Suprapubic skin (tissue), 4 donors: ENCODE measurements around the gene UBE2L6.

Experiments
- EP300 ChIP-seq: sonication (generic); formaldehyde crosslinking; IDR thresholded peaks from one replicate; pipeline ENCODE4 v1.6.1; 2017; ENCODE audit warnings: antibody characterized with exemption
- POLR2A ChIP-seq, 2 donors: fragments of 450-650 bp; IDR thresholded peaks; one replicate each; pipeline ENCODE4 v1.6.1; 2017; ENCODE audit warnings: antibody characterized with exemption in 2 of 2, mild to moderate bottlenecking in 2 of 2, moderate library complexity in 2 of 2
- POLR2AphosphoS5 ChIP-seq, 3 donors: sonication (generic); formaldehyde crosslinking; IDR thresholded peaks; one replicate each; pipeline ENCODE4 v1.6.1; 2017; ENCODE audit warnings: antibody characterized with exemption in 3 of 3
- TF ChIP-seq, protein P1 (sequence below), 2 donors: fragments of 200-600 bp in 1 of 2; fragments of 450-650 bp in 1 of 2; sonication (generic) in 1 of 2; IDR thresholded peaks; one replicate each; pipeline ENCODE4 v1.5.1; 2016 to 2019; ENCODE audit warnings: antibody characterized with exemption in 2 of 2, mild to moderate bottlenecking in 1 of 2, moderate library complexity in 1 of 2

DNA sequence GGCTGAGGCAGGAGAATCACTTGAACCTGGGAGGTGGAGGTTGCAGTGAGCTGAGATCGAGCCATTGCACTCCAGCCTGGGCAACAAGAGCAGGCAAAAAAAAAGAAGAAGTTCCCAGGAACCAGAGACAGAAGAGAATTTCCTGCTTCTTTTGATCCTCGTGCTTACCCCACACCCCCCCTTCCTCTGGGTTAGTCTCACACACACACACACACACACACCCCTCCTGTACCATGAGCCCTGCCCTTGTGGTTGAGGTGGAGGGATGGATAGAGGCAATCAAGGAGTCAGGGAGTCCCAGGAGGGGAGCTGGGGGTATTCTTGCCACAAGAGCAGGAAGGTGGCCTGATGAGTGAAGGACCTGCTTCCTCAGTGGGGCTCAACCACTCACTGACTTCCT lies 4.1 kb upstream of the UBE2L6 start:
- TF ChIP-seq, protein P1, sequence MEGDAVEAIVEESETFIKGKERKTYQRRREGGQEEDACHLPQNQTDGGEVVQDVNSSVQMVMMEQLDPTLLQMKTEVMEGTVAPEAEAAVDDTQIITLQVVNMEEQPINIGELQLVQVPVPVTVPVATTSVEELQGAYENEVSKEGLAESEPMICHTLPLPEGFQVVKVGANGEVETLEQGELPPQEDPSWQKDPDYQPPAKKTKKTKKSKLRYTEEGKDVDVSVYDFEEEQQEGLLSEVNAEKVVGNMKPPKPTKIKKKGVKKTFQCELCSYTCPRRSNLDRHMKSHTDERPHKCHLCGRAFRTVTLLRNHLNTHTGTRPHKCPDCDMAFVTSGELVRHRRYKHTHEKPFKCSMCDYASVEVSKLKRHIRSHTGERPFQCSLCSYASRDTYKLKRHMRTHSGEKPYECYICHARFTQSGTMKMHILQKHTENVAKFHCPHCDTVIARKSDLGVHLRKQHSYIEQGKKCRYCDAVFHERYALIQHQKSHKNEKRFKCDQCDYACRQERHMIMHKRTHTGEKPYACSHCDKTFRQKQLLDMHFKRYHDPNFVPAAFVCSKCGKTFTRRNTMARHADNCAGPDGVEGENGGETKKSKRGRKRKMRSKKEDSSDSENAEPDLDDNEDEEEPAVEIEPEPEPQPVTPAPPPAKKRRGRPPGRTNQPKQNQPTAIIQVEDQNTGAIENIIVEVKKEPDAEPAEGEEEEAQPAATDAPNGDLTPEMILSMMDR (IDR thresholded peaks at IDR 0.05), result no peak
- TF ChIP-seq POLR2A (IDR thresholded peaks at IDR 0.05), result no peak
- TF ChIP-seq POLR2AphosphoS5 (IDR thresholded peaks at IDR 0.05), result no peak
- no peak for TF ChIP-seq EP300
